ENCODE measurements around the gene MRPL10.

DNA sequence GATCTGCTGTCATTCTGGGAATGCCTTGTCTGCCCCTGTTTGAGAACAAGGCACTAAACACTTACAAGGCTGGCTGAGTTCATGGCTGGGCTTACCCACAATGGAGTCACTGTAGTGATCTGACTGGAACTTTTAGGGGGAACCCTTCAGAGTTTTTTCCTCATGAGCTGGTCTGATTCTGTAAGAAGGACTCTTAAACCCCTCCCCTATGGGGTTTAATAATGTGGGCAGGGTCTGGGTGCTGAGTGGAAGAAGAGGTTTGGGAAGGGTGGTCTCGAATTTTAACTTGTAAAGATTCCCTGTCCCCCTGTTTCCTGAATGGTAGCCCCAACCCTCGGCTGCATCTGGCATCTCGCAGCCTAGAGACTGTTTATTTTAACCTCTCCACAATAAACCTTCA is 40.3 kb downstream of the MRPL10 start:
- TF ChIP-seq, protein P1, sequence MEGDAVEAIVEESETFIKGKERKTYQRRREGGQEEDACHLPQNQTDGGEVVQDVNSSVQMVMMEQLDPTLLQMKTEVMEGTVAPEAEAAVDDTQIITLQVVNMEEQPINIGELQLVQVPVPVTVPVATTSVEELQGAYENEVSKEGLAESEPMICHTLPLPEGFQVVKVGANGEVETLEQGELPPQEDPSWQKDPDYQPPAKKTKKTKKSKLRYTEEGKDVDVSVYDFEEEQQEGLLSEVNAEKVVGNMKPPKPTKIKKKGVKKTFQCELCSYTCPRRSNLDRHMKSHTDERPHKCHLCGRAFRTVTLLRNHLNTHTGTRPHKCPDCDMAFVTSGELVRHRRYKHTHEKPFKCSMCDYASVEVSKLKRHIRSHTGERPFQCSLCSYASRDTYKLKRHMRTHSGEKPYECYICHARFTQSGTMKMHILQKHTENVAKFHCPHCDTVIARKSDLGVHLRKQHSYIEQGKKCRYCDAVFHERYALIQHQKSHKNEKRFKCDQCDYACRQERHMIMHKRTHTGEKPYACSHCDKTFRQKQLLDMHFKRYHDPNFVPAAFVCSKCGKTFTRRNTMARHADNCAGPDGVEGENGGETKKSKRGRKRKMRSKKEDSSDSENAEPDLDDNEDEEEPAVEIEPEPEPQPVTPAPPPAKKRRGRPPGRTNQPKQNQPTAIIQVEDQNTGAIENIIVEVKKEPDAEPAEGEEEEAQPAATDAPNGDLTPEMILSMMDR (IDR thresholded peaks at IDR 0.05), result no peak
- TF ChIP-seq EZH2 (IDR thresholded peaks at IDR 0.05) (no peak), EZH2phosphoT487 (IDR thresholded peaks at IDR 0.05) (no peak)

Data from neural progenitor cell (in vitro differentiated cells).